Measurements from ENCODE around the gene NECTIN3. TPM values are rescaled to one million over a fixed set of nuclear protein-coding genes. Genes with fewer than 3 reads are reported as not detected.

The NECTIN3 gene
- total RNA-seq, 2 experiments from 2014 or later: 7.8 to 8.5 TPM

- H3K27me3 Mint-ChIP-seq: no peaks in the 10 kb centered on the region
Observed at GRCh38 chr3:111197485-111197884, 125.9 kb downstream of the NECTIN3 start.

GRCh38 chr3:111200027-111200426 lies 128.4 kb downstream of the NECTIN3 start:
- Mint-ChIP-seq H3K27me3 (no peaks in the 10 kb centered on the region), H3K4me3 (no peak overlapping the region), H3K36me3 (ENCODE audit: low read depth) (no peaks in the 10 kb centered on the region), H3K4me1 (ENCODE audit: low read depth) (no peaks in the 10 kb centered on the region), H3K27ac (no peak overlapping the region), H3K9me3 (no peaks in the 10 kb centered on the region)
- no peak for ATAC-seq (ENCODE audit: poor library complexity)
- ChIA-PET CTCF (no interaction called here), POLR2A (no interaction called here)
- no peaks in the 10 kb centered on the region for H3K27me3 ChIP-seq (ENCODE audit: control insufficient read depth in 1 of 2, insufficient read depth in 2 of 2, low read length in 2 of 2)
- H3K4me1 ChIP-seq (ENCODE audit: insufficient read depth, low read length): no peaks in the 10 kb centered on the region
- no peaks in the 10 kb centered on the region for H3K36me3 ChIP-seq (ENCODE audit: insufficient read depth, low read length)
- intact Hi-C loops (cut with DNase I, micrococcal nuclease): no loop called here
- H3K4me3 ChIP-seq (ENCODE audit: low read length): no peak overlapping the region
- no peak overlapping the region for H3K27ac ChIP-seq (ENCODE audit: low read depth in 1 of 2, low read length in 2 of 2)
- no peak for DNase-seq
- TF ChIP-seq CTCF (IDR thresholded peaks at IDR 0.05): no peak
- H3K9me3 ChIP-seq (ENCODE audit: control insufficient read depth in 1 of 2, insufficient read depth in 1 of 2, low read length in 2 of 2): no peaks in the 10 kb centered on the region

More at GRCh38 chr3:111197485-111197884, 125.9 kb downstream of the NECTIN3 start:
- ChIA-PET POLR2A (no interaction called here), CTCF (no interaction called here)
- no peak overlapping the region for H3K4me3 Mint-ChIP-seq
- no peaks in the 10 kb centered on the region for H3K27me3 ChIP-seq (ENCODE audit: control insufficient read depth in 1 of 2, insufficient read depth in 2 of 2, low read length in 2 of 2)
- no peaks in the 10 kb centered on the region for H3K4me1 Mint-ChIP-seq (ENCODE audit: low read depth)
- no peak for ATAC-seq (ENCODE audit: poor library complexity)
- intact Hi-C loops (cut with DNase I, micrococcal nuclease): no loop called here
- H3K27ac Mint-ChIP-seq: no peak overlapping the region
- H3K36me3 ChIP-seq (ENCODE audit: insufficient read depth, low read length): no peaks in the 10 kb centered on the region
- no peak for DNase-seq
- TF ChIP-seq CTCF (IDR thresholded peaks at IDR 0.05): no peak
- H3K9me3 Mint-ChIP-seq: no peaks in the 10 kb centered on the region
- H3K36me3 Mint-ChIP-seq (ENCODE audit: low read depth): no peaks in the 10 kb centered on the region
- H3K4me1 ChIP-seq (ENCODE audit: insufficient read depth, low read length): no peaks in the 10 kb centered on the region
- H3K4me3 ChIP-seq (ENCODE audit: low read length): no peak overlapping the region
- H3K27ac ChIP-seq (ENCODE audit: low read depth in 1 of 2, low read length in 2 of 2): no peak overlapping the region
- no peaks in the 10 kb centered on the region for H3K9me3 ChIP-seq (ENCODE audit: control insufficient read depth in 1 of 2, insufficient read depth in 1 of 2, low read length in 2 of 2)

GRCh38 chr3:111210003-111210711 lies 138.5 kb downstream of the NECTIN3 start:
- ATAC-seq (ENCODE audit: poor library complexity): no peak
- intact Hi-C loops (cut with DNase I, micrococcal nuclease): no loop called here
- TF ChIP-seq CTCF (IDR thresholded peaks at IDR 0.05): no peak

More at GRCh38 chr3:111210003-111210711, 138.5 kb downstream of the NECTIN3 start:
- ChIA-PET POLR2A (no interaction called here), CTCF (no interaction called here)
- Mint-ChIP-seq H3K27me3 (no peaks in the 10 kb centered on the region), H3K4me1 (ENCODE audit: low read depth) (no peaks in the 10 kb centered on the region), H3K9me3 (no peaks in the 10 kb centered on the region), H3K27ac (no peak overlapping the region), H3K36me3 (ENCODE audit: low read depth) (no peaks in the 10 kb centered on the region), H3K4me3 (no peak overlapping the region)
- H3K9me3 ChIP-seq (ENCODE audit: control insufficient read depth in 1 of 2, insufficient read depth in 1 of 2, low read length in 2 of 2): no peaks in the 10 kb centered on the region
- no peak overlapping the region for H3K4me3 ChIP-seq (ENCODE audit: low read length)
- no peak overlapping the region for H3K27ac ChIP-seq (ENCODE audit: low read depth in 1 of 2, low read length in 2 of 2)
- H3K36me3 ChIP-seq (ENCODE audit: insufficient read depth, low read length): no peaks in the 10 kb centered on the region
- H3K4me1 ChIP-seq (ENCODE audit: insufficient read depth, low read length): no peaks in the 10 kb centered on the region
- no peaks in the 10 kb centered on the region for H3K27me3 ChIP-seq (ENCODE audit: control insufficient read depth in 1 of 2, insufficient read depth in 2 of 2, low read length in 2 of 2)
- DNase-seq: peak in 1 of 14 experiments; percentile 4

Data from CD4-positive, alpha-beta T cell (primary cell).